ENCODE results near the gene C7orf25.

The C7orf25 gene

DNA sequence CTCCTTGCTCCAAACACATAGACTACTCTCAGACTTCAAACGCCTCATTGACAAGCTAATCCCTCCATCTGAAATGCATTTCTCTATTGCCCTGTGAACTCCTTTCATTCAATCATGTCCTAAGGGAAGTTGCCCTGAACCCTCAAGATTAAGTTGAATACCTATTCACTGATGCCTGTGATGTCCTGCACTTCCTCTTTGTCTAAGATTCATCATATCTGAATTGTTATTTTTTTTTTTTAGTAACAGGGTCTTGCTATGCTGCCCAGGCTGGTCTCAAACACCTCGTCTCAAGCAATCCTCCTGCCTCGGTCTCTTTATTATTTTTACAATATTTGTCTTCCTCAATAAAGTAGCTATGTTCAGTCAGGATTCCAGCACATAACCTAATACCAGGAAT is 16.9 kb upstream of the C7orf25 start:
- H3K27me3 ChIP-seq (replicated peaks; ENCODE audit: control insufficient read depth, insufficient read depth, low read length): no peaks in the 10 kb centered on the region
- H3K36me3 ChIP-seq (ENCODE audit: control insufficient read depth, insufficient read depth, low read length): peaks cover 3% of the 10 kb centered on the region
- H3K4me3 ChIP-seq (replicated peaks; ENCODE audit: low read depth, low read length): no peak overlapping the region
- DNase-seq (ENCODE audit: extremely low read depth, insufficient read length): no peak
- TF ChIP-seq, protein P1, sequence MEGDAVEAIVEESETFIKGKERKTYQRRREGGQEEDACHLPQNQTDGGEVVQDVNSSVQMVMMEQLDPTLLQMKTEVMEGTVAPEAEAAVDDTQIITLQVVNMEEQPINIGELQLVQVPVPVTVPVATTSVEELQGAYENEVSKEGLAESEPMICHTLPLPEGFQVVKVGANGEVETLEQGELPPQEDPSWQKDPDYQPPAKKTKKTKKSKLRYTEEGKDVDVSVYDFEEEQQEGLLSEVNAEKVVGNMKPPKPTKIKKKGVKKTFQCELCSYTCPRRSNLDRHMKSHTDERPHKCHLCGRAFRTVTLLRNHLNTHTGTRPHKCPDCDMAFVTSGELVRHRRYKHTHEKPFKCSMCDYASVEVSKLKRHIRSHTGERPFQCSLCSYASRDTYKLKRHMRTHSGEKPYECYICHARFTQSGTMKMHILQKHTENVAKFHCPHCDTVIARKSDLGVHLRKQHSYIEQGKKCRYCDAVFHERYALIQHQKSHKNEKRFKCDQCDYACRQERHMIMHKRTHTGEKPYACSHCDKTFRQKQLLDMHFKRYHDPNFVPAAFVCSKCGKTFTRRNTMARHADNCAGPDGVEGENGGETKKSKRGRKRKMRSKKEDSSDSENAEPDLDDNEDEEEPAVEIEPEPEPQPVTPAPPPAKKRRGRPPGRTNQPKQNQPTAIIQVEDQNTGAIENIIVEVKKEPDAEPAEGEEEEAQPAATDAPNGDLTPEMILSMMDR (IDR thresholded peaks at IDR 0.05; ENCODE audit: insufficient read depth, low read length, poor library complexity, severe bottlenecking): no peak

DNA sequence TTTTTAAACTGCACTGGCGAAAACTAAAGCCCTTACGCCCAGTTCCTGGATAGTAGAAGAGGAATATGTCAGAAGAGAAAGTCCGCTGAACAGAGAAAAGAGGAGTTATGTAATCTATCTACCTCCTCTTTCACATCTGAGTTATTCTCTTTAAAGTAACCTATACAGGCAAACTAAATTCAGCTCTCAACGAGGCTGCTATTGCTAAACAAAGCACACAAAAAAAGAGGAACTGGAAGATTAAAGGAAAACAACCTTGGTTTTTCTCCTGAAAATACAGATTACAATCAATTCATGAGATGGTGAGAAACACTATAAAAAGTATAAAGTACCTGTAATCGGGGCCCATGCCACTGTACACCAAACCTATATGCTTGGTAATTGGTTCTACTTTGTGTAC is 14.3 kb upstream of the C7orf25 start:
- peaks cover 4% of the 10 kb centered on the region for H3K36me3 ChIP-seq (ENCODE audit: control insufficient read depth, insufficient read depth, low read length)
- DNase-seq (ENCODE audit: extremely low read depth, insufficient read length): no peak
- TF ChIP-seq, protein P1 (IDR thresholded peaks at IDR 0.05; ENCODE audit: insufficient read depth, low read length, poor library complexity, severe bottlenecking): no peak
- no peak overlapping the region for H3K4me3 ChIP-seq (replicated peaks; ENCODE audit: low read depth, low read length)
- no peaks in the 10 kb centered on the region for H3K27me3 ChIP-seq (replicated peaks; ENCODE audit: control insufficient read depth, insufficient read depth, low read length)

DNA sequence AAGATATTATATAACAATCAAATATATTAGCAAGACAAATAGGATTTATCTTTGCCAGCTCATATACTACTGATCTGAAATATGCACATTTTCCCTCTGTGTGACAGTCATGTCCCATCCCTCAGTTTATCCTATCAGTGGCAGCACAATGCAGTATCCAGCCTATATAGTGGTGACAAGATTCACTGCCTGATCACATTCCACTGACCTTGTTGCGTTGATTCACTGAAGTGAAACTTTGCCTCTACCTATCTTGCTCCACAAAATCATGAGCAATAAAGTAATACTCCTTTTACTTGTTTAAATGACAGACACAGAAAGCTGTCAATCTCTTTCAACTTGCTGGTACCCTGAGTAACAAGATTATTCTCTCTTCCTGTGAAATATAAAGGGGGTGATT is 13.8 kb upstream of the C7orf25 start:
- H3K4me3 ChIP-seq (replicated peaks; ENCODE audit: low read depth, low read length): no peak overlapping the region; the same call in 1 of the 2 replicates
- TF ChIP-seq, protein P1 (IDR thresholded peaks at IDR 0.05; ENCODE audit: insufficient read depth, low read length, poor library complexity, severe bottlenecking): no peak
- no peak for DNase-seq (ENCODE audit: extremely low read depth, insufficient read length)
- peaks cover 4% of the 10 kb centered on the region for H3K36me3 ChIP-seq (ENCODE audit: control insufficient read depth, insufficient read depth, low read length)
- H3K27me3 ChIP-seq (replicated peaks; ENCODE audit: control insufficient read depth, insufficient read depth, low read length): no peaks in the 10 kb centered on the region

DNA sequence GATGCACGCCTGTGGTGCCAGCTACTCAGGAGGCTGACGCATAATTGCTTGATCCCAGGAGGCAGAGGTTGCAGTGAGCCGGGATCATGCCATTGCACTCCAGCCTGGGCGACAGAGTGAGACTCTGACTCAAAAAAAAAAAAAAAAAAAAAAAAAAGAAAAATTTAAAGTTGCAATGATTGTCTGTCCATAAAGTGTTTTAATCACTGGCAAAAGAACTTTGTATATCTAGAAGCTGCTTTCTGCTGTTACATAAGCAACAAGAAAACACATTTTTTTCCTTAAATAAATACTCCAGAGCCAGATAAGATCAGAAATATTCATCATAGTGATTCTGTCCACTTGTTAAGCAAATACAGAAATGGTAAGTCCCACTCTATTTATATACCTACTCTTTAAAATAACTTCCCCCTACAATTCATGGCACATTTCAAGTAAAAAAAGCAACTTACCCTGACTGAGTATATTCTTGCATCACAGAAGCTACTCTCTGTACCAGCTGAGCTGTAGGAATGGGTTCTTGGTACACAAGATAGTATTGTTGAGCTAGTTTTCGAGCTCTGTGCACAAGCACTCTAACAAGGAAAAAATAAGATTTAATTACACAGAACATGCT is 12.5 kb upstream of the C7orf25 start:
- Histone ChIP-seq H3K27me3 (replicated peaks; ENCODE audit: control insufficient read depth, insufficient read depth, low read length) (no peaks in the 10 kb centered on the region), H3K4me3 (replicated peaks; ENCODE audit: low read depth, low read length) (no peak overlapping the region), H3K36me3 (ENCODE audit: control insufficient read depth, insufficient read depth, low read length) (peaks cover 4% of the 10 kb centered on the region)
- TF ChIP-seq, protein P1 (IDR thresholded peaks at IDR 0.05; ENCODE audit: insufficient read depth, low read length, poor library complexity, severe bottlenecking): no peak
- no peak for DNase-seq (ENCODE audit: extremely low read depth, insufficient read length)

DNA sequence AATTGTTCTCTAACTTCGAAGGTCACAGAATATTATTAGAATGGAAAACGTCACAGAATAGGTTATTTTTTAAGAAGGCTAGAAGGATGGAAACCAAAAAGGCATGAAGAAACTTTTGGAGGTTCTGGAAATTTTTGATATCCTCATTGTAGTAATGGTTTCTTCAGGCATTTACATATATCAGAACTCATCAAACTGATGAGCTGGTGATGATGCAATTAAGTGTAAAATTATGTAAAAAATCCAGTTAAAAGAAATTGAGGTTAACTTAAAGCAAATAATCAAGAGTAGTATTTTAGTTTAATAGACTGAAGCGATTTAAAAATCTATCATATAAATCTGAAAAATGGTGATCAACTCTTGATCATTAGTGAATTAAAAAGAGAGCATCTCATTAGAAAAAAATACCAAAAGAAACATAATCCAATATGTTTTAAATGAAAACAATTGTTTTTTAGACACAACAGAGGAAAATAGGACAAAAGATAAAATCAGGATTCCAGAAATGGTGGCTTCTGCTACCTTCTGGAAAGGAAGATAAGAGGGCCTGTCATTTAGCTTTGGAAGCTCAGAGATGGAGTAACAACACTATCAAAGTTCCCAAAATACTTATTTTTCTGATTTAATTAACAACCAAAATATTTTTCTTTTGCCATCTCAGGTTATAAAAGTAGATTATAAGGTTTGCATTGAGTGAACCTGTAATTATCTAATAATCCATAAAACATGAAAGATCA is 10.3 kb upstream of the C7orf25 start:
- H3K36me3 ChIP-seq (ENCODE audit: control insufficient read depth, insufficient read depth, low read length): peaks cover 8% of the 10 kb centered on the region
- H3K4me3 ChIP-seq (replicated peaks; ENCODE audit: low read depth, low read length): no peak overlapping the region
- TF ChIP-seq, protein P1 (IDR thresholded peaks at IDR 0.05; ENCODE audit: insufficient read depth, low read length, poor library complexity, severe bottlenecking): no peak
- H3K27me3 ChIP-seq (replicated peaks; ENCODE audit: control insufficient read depth, insufficient read depth, low read length): no peaks in the 10 kb centered on the region
- no peak for DNase-seq (ENCODE audit: extremely low read depth, insufficient read length)
